T-helper 1 cell treated with Interleukin-12 subunit alpha and Interleukin-12 subunit beta and Interleukin-4 antibody, amounts not matched to agents 30 ng/mL and 1 ng/mL, for 36 hours (primary cell): ENCODE results near the gene GBX2. TPM values are rescaled to one million over a fixed set of nuclear protein-coding genes. Genes with fewer than 3 reads are reported as not detected.

Experiments used
- intact Hi-C: fragments of 100-400 bp; cut with micrococcal nuclease; formaldehyde crosslinking; loops from one replicate; pipeline ENCODE4 v1.15.1; 2024
- total RNA-seq: library from RNA; stranded (reverse); gene quantifications from 2 replicates; pipeline ENCODE4 v1.2.3, GENCODE V29; 2022

GBX2 gene
- total RNA-seq, 1 donor from 2014 or later = not detected

GRCh38 chr2:236169741-236170589 is 1.8 kb upstream of the GBX2 start:
- intact Hi-C loops = loop anchor here (10.0 kb wide), 1 partner anchor 1965 kb away; no protein-coding TSS in a partner anchor

- intact Hi-C loops = no loop called here
Measured at GRCh38 chr2:236169151-236169721, 1.1 kb upstream of the GBX2 start.

- intact Hi-C loops = no loop called here
Measured at GRCh38 chr2:236167297-236168109, 683 bp downstream of the GBX2 start.

GRCh38 chr2:236166796-236167296 is 1.3 kb downstream of the GBX2 start:
- intact Hi-C loops = no loop called here

GRCh38 chr2:236165842-236166795 is 2.1 kb downstream of the GBX2 start:
- intact Hi-C loops = no loop called here

GRCh38 chr2:236164925-236165841 is 3.0 kb downstream of the GBX2 start:
- intact Hi-C loops = no loop called here

GRCh38 chr2:236164201-236164924 is 3.8 kb downstream of the GBX2 start:
- intact Hi-C loops = no loop called here

- intact Hi-C loops = loop anchor here (2.0 kb wide), 1 partner anchor 17 kb away; no protein-coding TSS in a partner anchor
Measured at GRCh38 chr2:236163471-236164200, 4.5 kb downstream of the GBX2 start.

GRCh38 chr2:236162882-236163470 is 5.2 kb downstream of the GBX2 start:
- intact Hi-C loops = loop anchor here (2.0 kb wide), 1 partner anchor 18 kb away; no protein-coding TSS in a partner anchor

- intact Hi-C loops = loop anchor here (2.0 kb wide), 1 partner anchor 19 kb away; no protein-coding TSS in a partner anchor
Measured at GRCh38 chr2:236162031-236162845, 5.9 kb downstream of the GBX2 start.

GRCh38 chr2:236161531-236161930 is 6.7 kb downstream of the GBX2 start:
- intact Hi-C loops = no loop called here

- intact Hi-C loops = no loop called here
Measured at GRCh38 chr2:236161082-236161462, 7.1 kb downstream of the GBX2 start.

- intact Hi-C loops = no loop called here
Measured at GRCh38 chr2:236160366-236161081, 7.7 kb downstream of the GBX2 start.

- intact Hi-C loops = no loop called here
Measured at GRCh38 chr2:236159778-236160170, 8.4 kb downstream of the GBX2 start.

- intact Hi-C loops = no loop called here
Measured at GRCh38 chr2:236158969-236159777, 9.0 kb downstream of the GBX2 start.
